ENCODE results near the gene SLC9A3. TPM values are rescaled to one million over a fixed set of nuclear protein-coding genes. Genes with fewer than 3 reads are reported as not detected.

SLC9A3 gene
- total and polyA plus RNA-seq, 2 of the 13 experiments (the other 11 are each of a cell fraction or from before 2014, with no cell fraction given) = 1.5 to 1.8 TPM

- peaks cover 20 to 60% of the 10 kb centered on the region in 2 experiments; a peak in 4 of 5 replicates for H3K27me3 ChIP-seq (ENCODE audit: control insufficient read depth in 1 of 2, insufficient read depth in 2 of 2, low read length in 2 of 2)
- peak overlapping the region; percentile 1; the same call in 1 of the 2 replicates for H3K4me2 ChIP-seq (ENCODE audit: low read depth, low read length)
- ATAC-seq (peak; percentile 3; the same call in 1 of the 3 replicates), DNase-seq (ENCODE audit: low spot score) (no peak), FAIRE-seq (no peak)
- H2AFZ ChIP-seq (ENCODE audit: low read length) = no peak overlapping the region
- CTCF ChIA-PET (ENCODE audit: low intra/inter-chr PET ratio, low total read pairs) = no interaction called here
- H3K9ac ChIP-seq (ENCODE audit: insufficient read depth, low read depth, low read length) = no peak overlapping the region
- no TSS peak for BruUV-seq (replicated peaks)
- TF ChIP-seq TRAFD1 (CRISPR knock-in tag; IDR thresholded peaks at IDR 0.05; ENCODE audit: borderline replicate concordance) (no peak), FOXK1 (CRISPR knock-in tag; IDR thresholded peaks at IDR 0.05; ENCODE audit: borderline replicate concordance, low read depth) (no peak), KDM4B (CRISPR knock-in tag; IDR thresholded peaks at IDR 0.05) (no peak), ZNF607 (CRISPR knock-in tag; IDR thresholded peaks at IDR 0.05; ENCODE audit: borderline replicate concordance) (0 out of 2 replicates have a peak, but pooled peaks have one; percentile 39)
- no peak overlapping the region for H3K27ac ChIP-seq (ENCODE audit: extremely low read length, insufficient read depth, low read length)
- H3K4me3 ChIP-seq (replicated peaks in 1 of 3; ENCODE audit: insufficient read depth in 1 of 3, low read depth in 2 of 3, low read length in 3 of 3) = no peak overlapping the region
- H3K36me3 ChIP-seq (replicated peaks in 1 of 2; ENCODE audit: control insufficient read depth in 1 of 2, insufficient read depth in 2 of 2, low read length in 2 of 2) = no peaks in the 10 kb centered on the region
- H3K4me1 ChIP-seq (ENCODE audit: insufficient read depth, low read length) = peaks cover 41% of the 10 kb centered on the region
- 0% methylated on average over 2 of the region's 27 CpGs for WGBS (ENCODE audit: low lambda C conversion rate)
- H3K79me2 ChIP-seq (ENCODE audit: insufficient read depth, low read length) = no peaks in the 10 kb centered on the region
- in situ Hi-C loops (cut with HindIII; ENCODE audit: extremely low pct_ligation_motif_present, low pct_unique_long_range_greater_than_20kb) (no loop called here), intact Hi-C loops (cut with micrococcal nuclease; ENCODE audit: unreplicated experiment) (loop anchor here (10.0 kb wide), 1 partner anchor 76 kb away; the partner anchor contains the start of gene CEP72)
- POLR2A ChIA-PET = no interaction called here
- H4K20me1 ChIP-seq (ENCODE audit: insufficient read depth, low read length) = no peaks in the 10 kb centered on the region
- H3K9me3 ChIP-seq (ENCODE audit: low read length) = no peaks in the 10 kb centered on the region
Measured at GRCh38 chr5:538801-539468, 14.7 kb upstream of the SLC9A3 start.

GRCh38 chr5:538271-538771, 14.1 kb upstream of the SLC9A3 start:
- WGBS (ENCODE audit: low lambda C conversion rate) = 67% methylated on average over 10 of the region's 27 CpGs
- Histone ChIP-seq H3K9me3 (ENCODE audit: low read length) (no peaks in the 10 kb centered on the region), H3K79me2 (ENCODE audit: insufficient read depth, low read length) (no peaks in the 10 kb centered on the region), H3K9ac (ENCODE audit: insufficient read depth, low read depth, low read length) (no peak overlapping the region), H3K4me3 (replicated peaks in 1 of 3; ENCODE audit: insufficient read depth in 1 of 3, low read depth in 2 of 3, low read length in 3 of 3) (no peak overlapping the region), H3K4me1 (ENCODE audit: insufficient read depth, low read length) (peaks cover 47% of the 10 kb centered on the region), H4K20me1 (ENCODE audit: insufficient read depth, low read length) (no peaks in the 10 kb centered on the region), H3K36me3 (replicated peaks in 1 of 2; ENCODE audit: control insufficient read depth in 1 of 2, insufficient read depth in 2 of 2, low read length in 2 of 2) (no peaks in the 10 kb centered on the region), H3K27me3 (ENCODE audit: control insufficient read depth in 1 of 2, insufficient read depth in 2 of 2, low read length in 2 of 2) (peaks cover 25 to 55% of the 10 kb centered on the region in 2 experiments; a peak in 4 of 5 replicates), H3K27ac (ENCODE audit: extremely low read length, insufficient read depth, low read length) (no peak overlapping the region), H3K4me2 (ENCODE audit: low read depth, low read length) (no peak overlapping the region), H2AFZ (ENCODE audit: low read length) (no peak overlapping the region)
- DNase-seq (ENCODE audit: low spot score) (no peak), FAIRE-seq (no peak), ATAC-seq (no peak)
- intact Hi-C loops (cut with micrococcal nuclease; ENCODE audit: unreplicated experiment) = loop anchor here (10.0 kb wide), 1 partner anchor 76 kb away; the partner anchor contains the start of gene CEP72
- BruUV-seq (replicated peaks) = no TSS peak
- ChIA-PET POLR2A (no interaction called here), CTCF (ENCODE audit: low intra/inter-chr PET ratio, low total read pairs) (no interaction called here)
- in situ Hi-C loops (cut with HindIII; ENCODE audit: extremely low pct_ligation_motif_present, low pct_unique_long_range_greater_than_20kb) = no loop called here
- TF ChIP-seq ZMAT5 (CRISPR knock-in tag; IDR thresholded peaks at IDR 0.05; ENCODE audit: borderline replicate concordance, low read depth) = no peak
- no peak for TF ChIP-seq PPARG (CRISPR knock-in tag; conservative IDR thresholded peaks at IDR 0.05)
- no peak for TF ChIP-seq ZNF703 (CRISPR knock-in tag; IDR thresholded peaks at IDR 0.05; ENCODE audit: borderline replicate concordance)
- TF ChIP-seq ZNF883 (CRISPR knock-in tag; IDR thresholded peaks at IDR 0.05; ENCODE audit: not compliant biosample characterization) = no peak
- no peak for TF ChIP-seq BORCS8-MEF2B (CRISPR knock-in tag; IDR thresholded peaks at IDR 0.05)
- no peak for TF ChIP-seq YY1 (IDR thresholded peaks at IDR 0.05; ENCODE audit: insufficient read depth, insufficient replicate concordance, low read depth, low read length)
- no peak for TF ChIP-seq KAT8 (CRISPR knock-in tag; IDR thresholded peaks at IDR 0.05)
- no peak for TF ChIP-seq ZNF282 (IDR thresholded peaks at IDR 0.05; ENCODE audit: partially characterized antibody)
- no peak for TF ChIP-seq DNMT3B (CRISPR knock-in tag; conservative IDR thresholded peaks at IDR 0.05)
- no peak for TF ChIP-seq STAT5B (CRISPR knock-in tag; IDR thresholded peaks at IDR 0.05)
- no peak for TF ChIP-seq KDM2A (CRISPR knock-in tag; IDR thresholded peaks at IDR 0.05; ENCODE audit: borderline replicate concordance, low read depth)

All from HepG2 (cell line).